Upper lobe of left lung (tissue), 6 donors: Measurements from ENCODE around the gene MED27. TPM values are rescaled to one million over a fixed set of nuclear protein-coding genes. Genes with fewer than 3 reads are reported as not detected.

ENCODE experiments used
- ATAC-seq, 2 donors: fragments of 200-7000 bp; cut with Tn5 transposase; one replicate each; pipeline ENCODE4 v1.9.1; 2022; ENCODE audit warnings: mild to moderate bottlenecking in 2 of 2, moderate library complexity in 2 of 2; ENCODE audit not compliant: low FRiP score in 2 of 2
- DNase-seq, 2 donors: peaks; one replicate each; pipeline ENCODE4 v3.0.0-alpha.2; 2019 to 2020
- H3K27ac ChIP-seq, 4 donors: fragments of 200-600 bp; sonication (generic); one replicate each; pipeline ENCODE4 v1.5.1; 2016 to 2019
- H3K27me3 ChIP-seq, 4 donors: fragments of 200-600 bp; sonication (generic); one replicate each; pipeline ENCODE4 v1.5.1; 2017 to 2019
- H3K36me3 ChIP-seq, 4 donors: fragments of 200-600 bp; sonication (generic); one replicate each; pipeline ENCODE4 v1.5.1; 2016 to 2019
- H3K4me1 ChIP-seq, 4 donors: fragments of 200-600 bp; sonication (generic); one replicate each; pipeline ENCODE4 v1.5.1; 2018 to 2019
- H3K4me3 ChIP-seq, 4 donors: fragments of 200-600 bp; sonication (generic); one replicate each; pipeline ENCODE4 v1.5.1; 2017 to 2019; ENCODE audit warnings: mild to moderate bottlenecking in 2 of 4, moderate library complexity in 1 of 4
- H3K9me3 ChIP-seq, 4 donors: fragments of 200-600 bp; sonication (generic); one replicate each; pipeline ENCODE4 v1.5.1; 2018 to 2019
- EP300 ChIP-seq, 4 donors: sonication (generic); formaldehyde crosslinking; IDR thresholded peaks; one replicate each; pipeline ENCODE4 v1.5.1; 2017; ENCODE audit warnings: antibody characterized with exemption in 4 of 4, control low read depth in 2 of 4
- POLR2A ChIP-seq, 4 donors: fragments of 450-650 bp; IDR thresholded peaks; one replicate each; pipeline ENCODE4 v1.5.1; 2016 to 2017; ENCODE audit warnings: antibody characterized with exemption in 4 of 4, mild to moderate bottlenecking in 2 of 4
- POLR2AphosphoS5 ChIP-seq, 2 donors: sonication (generic); formaldehyde crosslinking; IDR thresholded peaks; one replicate each; pipeline ENCODE4 v1.5.1; 2017; ENCODE audit warnings: antibody characterized with exemption in 2 of 2
- WGBS, 2 donors: methylation state at CpG; one replicate each; pipeline ENCODE4 v1.1.5; 2017 to 2018; 5-methylcytosine and 5-hydroxymethylcytosine counted together
- total RNA-seq, 6 donors: library from RNA; depleted of rRNA in 4 of 6; stranded (reverse); fragments of >200 nt in 4 of 6; gene quantifications; one replicate each; pipeline versions ENCODE4 v1.1.0 to v1.2.1, GENCODE V29; 2016 to 2021
- TF ChIP-seq, protein P1 (sequence below), 6 experiments: fragments of 450-650 bp in 4 of 6; fragments of 200-600 bp in 2 of 6; sonication (generic) in 2 of 6; IDR thresholded peaks; one replicate each; pipeline ENCODE4 v1.5.1; 2016 to 2019; ENCODE audit warnings: antibody characterized with exemption in 6 of 6
- donor health status: DM: no; HTN: no; CAD: no; lungs with moderate emphysema.
- donor health status: DM: no; HTN: yes; CAD: no; lungs with severe emphysema.

The MED27 gene
- total RNA-seq, 6 donors from 2014 or later = 4.9 to 24.2 (median 17.1) TPM

GRCh38 chr9:131965841-131966240 lies 113.8 kb downstream of the MED27 start:
- ATAC-seq (no peak), DNase-seq (no peak)
- WGBS, 2 donors = 94 to 95% methylated on average over 7 of the region's 7 CpGs
- Histone ChIP-seq H3K36me3 (no peaks in the 10 kb centered on the region), H3K27ac (no peak overlapping the region), H3K4me3 (no peak overlapping the region), H3K4me1 (no peaks in the 10 kb centered on the region), H3K27me3 (no peaks in the 10 kb centered on the region), H3K9me3 (no peaks in the 10 kb centered on the region)
- TF ChIP-seq POLR2A (IDR thresholded peaks at IDR 0.05) = no peak
- no peak for TF ChIP-seq EP300 (IDR thresholded peaks at IDR 0.05)
- TF ChIP-seq, protein P1, sequence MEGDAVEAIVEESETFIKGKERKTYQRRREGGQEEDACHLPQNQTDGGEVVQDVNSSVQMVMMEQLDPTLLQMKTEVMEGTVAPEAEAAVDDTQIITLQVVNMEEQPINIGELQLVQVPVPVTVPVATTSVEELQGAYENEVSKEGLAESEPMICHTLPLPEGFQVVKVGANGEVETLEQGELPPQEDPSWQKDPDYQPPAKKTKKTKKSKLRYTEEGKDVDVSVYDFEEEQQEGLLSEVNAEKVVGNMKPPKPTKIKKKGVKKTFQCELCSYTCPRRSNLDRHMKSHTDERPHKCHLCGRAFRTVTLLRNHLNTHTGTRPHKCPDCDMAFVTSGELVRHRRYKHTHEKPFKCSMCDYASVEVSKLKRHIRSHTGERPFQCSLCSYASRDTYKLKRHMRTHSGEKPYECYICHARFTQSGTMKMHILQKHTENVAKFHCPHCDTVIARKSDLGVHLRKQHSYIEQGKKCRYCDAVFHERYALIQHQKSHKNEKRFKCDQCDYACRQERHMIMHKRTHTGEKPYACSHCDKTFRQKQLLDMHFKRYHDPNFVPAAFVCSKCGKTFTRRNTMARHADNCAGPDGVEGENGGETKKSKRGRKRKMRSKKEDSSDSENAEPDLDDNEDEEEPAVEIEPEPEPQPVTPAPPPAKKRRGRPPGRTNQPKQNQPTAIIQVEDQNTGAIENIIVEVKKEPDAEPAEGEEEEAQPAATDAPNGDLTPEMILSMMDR (IDR thresholded peaks at IDR 0.05) = no peak
- TF ChIP-seq POLR2AphosphoS5 (IDR thresholded peaks at IDR 0.05) = no peak

DNA sequence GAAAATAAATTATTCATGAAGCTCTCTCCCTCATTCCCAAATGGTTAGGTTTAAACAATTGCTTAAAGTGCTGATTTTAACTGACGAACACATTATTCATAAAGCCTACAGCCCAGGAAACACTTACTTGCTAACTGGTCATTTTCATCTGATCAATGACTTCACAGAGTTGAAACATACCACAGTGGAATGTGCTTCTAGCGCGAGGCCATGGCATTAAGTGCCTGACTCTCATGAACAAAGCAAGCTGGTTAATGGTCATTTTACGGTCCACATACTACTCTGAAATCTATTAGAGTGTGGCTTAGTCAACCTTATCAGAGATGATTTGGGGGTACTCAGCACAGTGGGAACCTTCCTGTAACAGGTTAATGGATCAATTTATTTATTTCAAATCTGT lies 114.6 kb downstream of the MED27 start:
- TF ChIP-seq, protein P1 (IDR thresholded peaks at IDR 0.05) = no peak
- TF ChIP-seq POLR2AphosphoS5 (IDR thresholded peaks at IDR 0.05) (no peak), POLR2A (IDR thresholded peaks at IDR 0.05) (no peak), EP300 (IDR thresholded peaks at IDR 0.05) (no peak)
- H3K4me3 ChIP-seq = no peak overlapping the region
- no peak overlapping the region for H3K27ac ChIP-seq
- H3K36me3 ChIP-seq = no peaks in the 10 kb centered on the region
- ATAC-seq (no peak), DNase-seq (no peak)
- no peaks in the 10 kb centered on the region for H3K27me3 ChIP-seq
- no peaks in the 10 kb centered on the region for H3K9me3 ChIP-seq
- 95 to 96% methylated on average over 4 of the region's 4 CpGs for WGBS, 2 donors
- H3K4me1 ChIP-seq = no peaks in the 10 kb centered on the region

- Histone ChIP-seq H3K9me3 (no peaks in the 10 kb centered on the region), H3K4me3 (no peak overlapping the region), H3K27ac (no peak overlapping the region), H3K27me3 (no peaks in the 10 kb centered on the region), H3K36me3 (no peaks in the 10 kb centered on the region), H3K4me1 (no peaks in the 10 kb centered on the region)
- 89 to 93% methylated on average over 12 of the region's 12 CpGs for WGBS, 2 donors
- TF ChIP-seq POLR2AphosphoS5 (IDR thresholded peaks at IDR 0.05) (no peak), EP300 (IDR thresholded peaks at IDR 0.05) (no peak), POLR2A (IDR thresholded peaks at IDR 0.05) (no peak)
- TF ChIP-seq, protein P1 (IDR thresholded peaks at IDR 0.05) = no peak
- no peak for DNase-seq
- no peak for ATAC-seq
Observed at GRCh38 chr9:131963072-131964030, 116.3 kb downstream of the MED27 start.

GRCh38 chr9:131961496-131961880 lies 118.2 kb downstream of the MED27 start:
- TF ChIP-seq POLR2AphosphoS5 (IDR thresholded peaks at IDR 0.05) = no peak
- TF ChIP-seq, protein P1 (IDR thresholded peaks at IDR 0.05) = no peak
- no peak for TF ChIP-seq POLR2A (IDR thresholded peaks at IDR 0.05)
- TF ChIP-seq EP300 (IDR thresholded peaks at IDR 0.05) = no peak
- DNase-seq = no peak
- WGBS, 2 donors = 95 to 97% methylated on average over 6 of the region's 6 CpGs
- Histone ChIP-seq H3K4me1 (no peaks in the 10 kb centered on the region), H3K9me3 (no peaks in the 10 kb centered on the region), H3K27me3 (no peaks in the 10 kb centered on the region), H3K27ac (no peak overlapping the region), H3K36me3 (no peaks in the 10 kb centered on the region), H3K4me3 (no peak overlapping the region)
- ATAC-seq = no peak
